ENCODE data around the gene GNG12.

GRCh38 chr1:67825591-67825990 lies 7.7 kb downstream of the GNG12 start:
- TF ChIP-seq, protein P1, sequence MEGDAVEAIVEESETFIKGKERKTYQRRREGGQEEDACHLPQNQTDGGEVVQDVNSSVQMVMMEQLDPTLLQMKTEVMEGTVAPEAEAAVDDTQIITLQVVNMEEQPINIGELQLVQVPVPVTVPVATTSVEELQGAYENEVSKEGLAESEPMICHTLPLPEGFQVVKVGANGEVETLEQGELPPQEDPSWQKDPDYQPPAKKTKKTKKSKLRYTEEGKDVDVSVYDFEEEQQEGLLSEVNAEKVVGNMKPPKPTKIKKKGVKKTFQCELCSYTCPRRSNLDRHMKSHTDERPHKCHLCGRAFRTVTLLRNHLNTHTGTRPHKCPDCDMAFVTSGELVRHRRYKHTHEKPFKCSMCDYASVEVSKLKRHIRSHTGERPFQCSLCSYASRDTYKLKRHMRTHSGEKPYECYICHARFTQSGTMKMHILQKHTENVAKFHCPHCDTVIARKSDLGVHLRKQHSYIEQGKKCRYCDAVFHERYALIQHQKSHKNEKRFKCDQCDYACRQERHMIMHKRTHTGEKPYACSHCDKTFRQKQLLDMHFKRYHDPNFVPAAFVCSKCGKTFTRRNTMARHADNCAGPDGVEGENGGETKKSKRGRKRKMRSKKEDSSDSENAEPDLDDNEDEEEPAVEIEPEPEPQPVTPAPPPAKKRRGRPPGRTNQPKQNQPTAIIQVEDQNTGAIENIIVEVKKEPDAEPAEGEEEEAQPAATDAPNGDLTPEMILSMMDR (conservative IDR thresholded peaks at IDR 0.05) = no peak
- TF ChIP-seq ZFX (IDR thresholded peaks at IDR 0.05) = no peak

Data from C4-2B (cell line).